GM18507 (cell line): Measurements from ENCODE around the gene CYFIP1.
"Not testable (repeated sequence)": the region's sequence is repeated elsewhere in the genome, so short reads cannot be mapped to it uniquely, and the experiment has no call there.

Source experiments
- DNase-seq: peaks from one replicate; pipeline ENCODE4 v3.0.0; 2011; ENCODE audit warnings: low read depth; ENCODE audit not compliant: insufficient read length; ENCODE audit errors: extremely low spot score
- FAIRE-seq: peaks from 2 replicates; lab custom pipeline; 2011; peaks lifted over from hg19 to GRCh38; lab: Jason Lieb, UNC

CYFIP1 gene

DNA sequence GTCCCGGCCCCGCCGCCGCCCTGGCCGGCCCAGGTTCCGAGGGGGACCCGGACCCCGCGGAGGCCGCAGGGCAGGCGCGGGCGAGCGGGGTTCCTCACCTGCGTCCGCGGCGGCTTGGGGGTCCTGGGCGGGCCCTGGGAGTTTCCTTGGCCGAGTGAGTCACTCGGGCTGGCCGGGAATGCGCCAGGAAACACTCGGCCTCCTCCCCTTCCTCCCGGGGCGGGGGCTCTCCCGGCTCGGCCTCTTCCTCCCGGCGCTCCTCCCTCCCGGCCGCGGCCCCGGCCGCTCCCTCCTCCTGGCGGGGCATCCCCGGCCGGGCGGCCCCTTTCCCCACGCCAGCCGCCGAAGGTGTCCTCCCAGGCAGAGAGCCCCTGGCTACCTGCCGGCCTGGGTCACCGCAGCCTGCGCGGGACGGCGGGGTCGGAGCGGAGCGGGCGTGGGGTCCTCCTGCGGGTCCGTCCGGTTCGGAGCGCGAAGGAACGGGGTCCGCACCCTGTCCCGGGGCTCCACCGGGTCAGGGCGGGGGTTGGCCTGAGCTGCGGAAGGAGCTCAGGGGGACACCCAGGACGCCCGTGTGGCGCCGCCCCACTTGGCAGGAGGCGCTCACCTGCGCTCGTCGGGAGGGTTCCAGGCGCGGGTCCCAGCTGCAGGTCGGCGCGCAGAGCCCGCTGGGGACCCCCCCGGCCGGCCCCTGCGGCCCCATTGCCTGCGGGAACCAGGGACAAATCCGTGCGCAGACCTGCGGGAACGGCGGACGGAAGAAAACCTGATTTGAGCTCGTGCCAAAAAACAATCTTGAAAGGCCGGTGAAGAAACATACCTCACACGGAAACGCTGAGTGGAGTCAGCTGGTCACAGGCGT, at the start of gene CYFIP1:
Gene CYFIP1 (minus strand): TSS at position 180 of the 862 bp plus-strand sequence. CDS start 33,083 bp downstream, outside the sequence.
- FAIRE-seq: no peak
- no peak for DNase-seq

DNA sequence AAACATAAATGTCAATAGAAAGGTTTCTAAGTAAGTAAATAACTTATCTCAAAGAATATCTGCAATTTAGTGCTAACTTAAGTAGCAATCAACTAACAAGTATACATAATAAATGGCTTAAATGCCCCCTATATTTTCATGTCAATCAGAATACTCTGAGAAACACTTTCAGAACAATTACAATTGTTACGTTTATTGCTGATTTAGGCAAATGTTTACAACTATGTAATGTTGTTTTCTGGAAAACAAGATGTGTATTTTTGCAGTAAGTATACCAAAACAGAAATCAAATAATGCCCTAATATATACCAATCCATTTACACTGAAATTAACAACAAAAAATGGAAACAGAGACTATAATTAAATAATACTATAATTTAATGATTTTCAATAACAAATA, 46.0 kb upstream of the CYFIP1 start:
- DNase-seq (no peak), FAIRE-seq (no peak)

- DNase-seq (no peak), FAIRE-seq (no peak)
Observed at GRCh38 chr15:23022156-23022555, 42.0 kb upstream of the CYFIP1 start.

DNA sequence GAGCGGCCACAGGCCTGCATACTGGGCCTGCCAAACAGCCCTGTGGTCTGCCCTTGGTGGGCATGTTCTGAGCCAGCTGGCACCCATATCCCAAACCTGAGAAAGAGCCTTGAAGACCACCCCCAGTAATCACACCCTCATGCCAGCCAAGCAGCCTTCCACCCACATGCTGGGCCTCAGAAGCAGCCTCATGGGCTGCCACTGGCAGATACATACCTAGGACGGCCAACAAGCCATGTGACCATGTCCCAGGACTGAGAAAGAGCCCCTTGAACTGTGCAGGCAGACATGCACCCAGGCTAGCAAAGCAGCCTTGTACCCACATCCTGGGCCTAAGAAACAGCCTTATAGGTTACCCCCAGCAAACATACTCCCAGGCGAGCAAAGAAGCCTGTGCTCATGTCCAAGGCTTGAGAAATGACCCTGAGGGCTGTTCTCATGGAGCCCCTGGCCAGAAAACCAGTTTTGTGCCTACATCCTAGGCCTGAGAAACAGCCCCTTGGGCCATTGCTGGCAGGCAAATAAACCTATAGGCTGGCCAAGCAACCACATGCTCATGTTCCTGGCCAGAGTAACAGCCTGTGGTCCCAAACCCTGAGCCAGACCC, 34.3 kb upstream of the CYFIP1 start:
- FAIRE-seq (no peak), DNase-seq (no peak)

- FAIRE-seq: no peak
- no peak for DNase-seq
Observed at GRCh38 chr15:23013681-23014080, 33.5 kb upstream of the CYFIP1 start.

- FAIRE-seq, DNase-seq: not testable (repeated sequence)
Observed at GRCh38 chr15:23012616-23013015, 32.4 kb upstream of the CYFIP1 start.

DNA sequence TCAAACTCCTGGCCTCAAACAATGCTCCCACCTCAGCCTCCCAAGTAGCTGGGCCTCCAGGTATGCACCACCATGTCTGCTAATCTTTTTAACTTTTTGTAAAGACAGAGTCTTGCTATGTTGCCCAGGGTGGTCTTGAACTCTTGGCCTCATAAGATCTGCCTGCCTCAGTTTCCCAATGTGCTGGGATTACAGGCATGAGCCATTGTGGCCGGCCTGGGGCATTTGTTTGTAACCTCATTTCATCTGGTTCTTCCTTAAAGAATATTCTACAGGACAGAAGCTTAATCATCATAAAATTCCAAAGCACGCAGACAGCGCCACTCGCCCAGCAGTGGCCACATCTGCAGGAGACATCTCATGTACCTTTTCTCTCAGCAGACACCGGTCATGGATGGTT, 23.6 kb upstream of the CYFIP1 start:
- FAIRE-seq (no peak), DNase-seq (no peak)

GRCh38 chr15:23002920-23003319, 22.8 kb upstream of the CYFIP1 start:
- DNase-seq (no peak), FAIRE-seq (no peak)

GRCh38 chr15:22995795-22996194, 15.6 kb upstream of the CYFIP1 start:
- FAIRE-seq (no peak), DNase-seq (no peak)

DNA sequence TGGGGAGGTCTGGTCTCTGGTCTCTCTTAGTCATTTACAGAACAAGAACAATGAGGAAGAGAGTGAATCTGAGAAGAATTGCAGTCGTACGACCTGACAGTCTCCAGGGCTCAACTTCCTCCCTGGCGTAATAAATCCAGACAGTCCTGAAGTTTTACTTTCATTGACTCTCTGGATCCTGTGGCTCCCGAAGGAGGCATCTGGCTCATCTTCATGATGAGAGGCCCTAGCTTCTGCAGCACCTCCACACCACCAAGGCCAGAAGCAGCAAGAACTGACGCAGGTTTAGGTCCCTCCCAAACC, 11.8 kb upstream of the CYFIP1 start:
- DNase-seq (no peak), FAIRE-seq (no peak)

- DNase-seq (no peak), FAIRE-seq (no peak)
Observed at GRCh38 chr15:22989576-22990477, 9.7 kb upstream of the CYFIP1 start.

- no peak for DNase-seq
- no peak for FAIRE-seq
Observed at GRCh38 chr15:22988811-22989210, 8.6 kb upstream of the CYFIP1 start.

DNA sequence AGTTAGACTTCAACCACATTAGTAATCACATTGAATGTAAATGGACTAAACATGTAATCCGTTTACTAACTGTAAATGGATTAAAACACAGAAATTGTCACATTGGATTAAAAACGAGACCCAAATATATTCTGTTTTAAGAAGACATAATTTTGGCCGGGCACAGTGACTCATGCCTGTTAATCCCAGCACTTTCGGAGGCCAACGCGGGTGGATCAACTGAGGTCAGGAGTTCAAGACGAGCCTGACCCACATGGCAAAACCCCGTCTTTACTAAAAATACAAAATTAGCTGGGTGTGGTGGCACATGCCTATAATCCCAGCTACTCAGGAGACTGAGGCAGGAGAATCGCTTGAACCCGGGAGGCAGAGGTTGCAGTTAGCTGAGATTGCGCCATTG, 1.8 kb upstream of the CYFIP1 start:
- not testable (repeated sequence) for DNase-seq, FAIRE-seq

DNA sequence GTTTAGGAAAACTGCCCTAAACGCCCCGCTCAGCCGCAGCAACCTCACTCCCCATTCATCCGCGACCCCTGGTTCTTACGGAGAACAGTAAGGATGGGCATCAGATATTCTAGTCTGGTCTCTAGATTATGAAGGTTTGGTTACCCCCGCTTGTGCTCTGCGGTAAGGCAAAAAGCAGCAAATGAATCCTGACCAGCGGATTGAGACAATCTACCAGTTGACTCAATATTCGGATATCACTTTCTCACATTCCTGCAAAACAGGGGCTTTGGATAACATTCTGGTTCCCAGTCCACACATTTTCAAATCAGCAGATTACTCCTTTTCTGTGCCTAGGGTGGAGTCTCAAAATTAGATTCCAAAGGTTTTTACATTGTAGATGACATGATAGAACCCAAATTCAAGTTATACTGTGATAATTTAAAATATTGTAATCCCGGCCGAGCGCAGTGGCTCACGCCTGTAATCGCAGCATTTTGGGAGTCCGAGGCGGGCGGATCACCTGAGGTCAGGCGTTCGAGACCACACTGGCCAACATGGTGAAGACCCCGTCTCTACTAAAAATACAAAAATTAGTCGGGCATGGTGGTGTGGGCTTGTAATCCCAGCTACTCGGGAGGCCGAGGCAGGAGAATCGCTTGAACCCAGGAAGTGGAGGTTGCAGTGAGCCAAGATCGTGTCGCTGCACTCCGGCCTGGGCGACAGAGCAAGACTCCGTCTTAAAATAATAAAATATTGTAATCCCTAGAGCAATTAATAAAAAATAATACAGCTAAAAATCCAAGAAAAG, 1.1 kb upstream of the CYFIP1 start:
- FAIRE-seq (no peak), DNase-seq (no peak)

DNA sequence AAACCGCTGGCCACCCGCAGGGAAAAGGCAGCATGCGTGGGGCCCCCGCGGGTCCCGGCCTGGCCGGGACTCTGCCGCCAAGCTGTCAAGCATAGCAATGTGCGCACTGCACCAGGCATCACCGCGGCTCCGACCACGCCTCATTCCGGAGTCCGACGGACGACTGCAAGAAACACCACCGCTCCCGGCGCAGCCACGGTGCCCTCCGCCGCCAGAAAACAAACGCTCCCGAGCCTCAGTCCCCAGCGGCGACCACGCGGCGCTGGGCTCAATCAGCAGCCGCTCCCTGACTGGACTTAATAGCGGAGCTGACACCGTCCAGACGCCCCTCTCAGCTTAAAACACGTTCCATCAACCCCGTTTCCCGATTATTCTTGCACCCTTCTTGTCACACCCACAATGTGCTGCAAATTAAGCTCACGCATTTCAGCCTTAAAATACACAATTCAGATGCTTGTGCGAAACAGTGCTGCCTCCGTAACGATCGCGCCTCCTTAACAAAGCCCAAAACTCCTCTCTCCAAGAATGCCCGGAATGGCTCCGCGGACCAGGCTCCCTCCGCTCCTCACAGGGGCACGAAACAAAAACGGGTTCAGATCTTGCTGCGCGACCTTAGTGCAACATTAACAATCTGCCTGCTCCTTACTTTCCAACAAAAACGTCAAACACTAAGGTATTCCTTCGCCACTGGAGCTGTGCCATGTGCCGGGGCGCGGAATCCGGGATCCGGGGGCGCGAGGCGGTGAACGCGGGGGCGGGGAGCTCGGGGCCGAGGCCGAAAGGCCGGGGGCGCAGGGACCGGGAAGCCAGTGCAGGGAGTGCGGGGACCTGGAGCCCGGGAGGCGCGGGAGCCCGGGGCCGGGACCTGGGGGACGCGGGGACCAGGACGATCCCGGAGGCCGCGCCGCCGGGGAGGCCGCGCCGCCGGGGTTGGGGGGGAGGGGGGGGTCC, 655 bp downstream of the CYFIP1 start:
- FAIRE-seq (no peak), DNase-seq (no peak)

GRCh38 chr15:22978691-22979237, 1.4 kb downstream of the CYFIP1 start:
- FAIRE-seq (no peak), DNase-seq (no peak)

GRCh38 chr15:22974745-22975144, 5.4 kb downstream of the CYFIP1 start:
- DNase-seq (no peak), FAIRE-seq (no peak)

DNA sequence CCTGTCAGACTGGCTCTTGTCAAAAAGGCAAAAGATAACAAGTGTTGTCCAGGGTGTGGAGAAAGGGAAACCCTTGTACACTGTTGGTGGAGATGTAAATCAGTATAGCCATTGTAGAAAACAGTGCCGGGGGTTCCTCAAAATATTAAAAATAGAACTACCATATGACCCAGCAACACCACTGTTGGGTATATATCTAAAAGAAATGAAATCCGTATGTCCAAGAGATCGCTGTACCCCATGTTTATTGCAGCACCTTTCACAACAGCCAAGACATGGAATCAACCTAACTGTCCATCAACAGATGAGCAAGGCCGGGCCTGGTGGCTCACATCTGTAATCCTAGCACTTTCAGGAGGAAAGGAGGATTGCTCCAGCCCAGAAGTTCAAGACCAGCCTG, 6.2 kb downstream of the CYFIP1 start:
- DNase-seq (no peak), FAIRE-seq (no peak)
